Activated B cell treated with CpG ODN at 0.5 μM for 24 hours (primary cell): ENCODE results near the gene GRK1. TPM values are rescaled to one million over a fixed set of nuclear protein-coding genes. Genes with fewer than 3 reads are reported as not detected.
A peak's percentile ranks its signal among the peaks of the same experiment; 100 is the strongest.

Source experiments
- ATAC-seq: fragments of 200-7000 bp; cut with Tn5 transposase; one replicate; pipeline ENCODE4 v1.10.0; 2021; ENCODE audit warnings: low read depth, mild to moderate bottlenecking, moderate library complexity
- CTCF ChIA-PET: fragments of 350-600 bp; sonication (Branson Sonifier 250); formaldehyde crosslinking; loops from one replicate; lab custom pipeline; 2021; ENCODE audit warnings: antibody characterized with exemption; lab: Charles Lee
- POLR2A ChIA-PET: fragments of 350-600 bp; sonication (Branson Sonifier 250); formaldehyde crosslinking; loops from one replicate; lab custom pipeline; 2021; ENCODE audit warnings: antibody characterized with exemption; lab: Charles Lee
- DNase-seq: peaks from one replicate; pipeline ENCODE4 v3.0.0; 2022
- H3K27ac Mint-ChIP-seq: one replicate; pipeline ENCODE4 v1.8.0; 2020; ENCODE audit warnings: mixed read lengths
- H3K27me3 Mint-ChIP-seq: one replicate; pipeline ENCODE4 v1.8.0; 2021; ENCODE audit warnings: mixed read lengths
- H3K36me3 Mint-ChIP-seq: one replicate; pipeline ENCODE4 v1.8.0; 2021; ENCODE audit warnings: low read depth, mixed read lengths
- H3K4me1 Mint-ChIP-seq: one replicate; pipeline ENCODE4 v1.8.0; 2021; ENCODE audit warnings: mixed read lengths
- H3K4me3 Mint-ChIP-seq: one replicate; pipeline ENCODE4 v1.8.0; 2020; ENCODE audit warnings: mild to moderate bottlenecking, mixed read lengths
- H3K9me3 Mint-ChIP-seq: one replicate; pipeline ENCODE4 v1.8.0; 2020; ENCODE audit warnings: mixed read lengths
- CTCF ChIP-seq: fragments of 200-600 bp; IDR thresholded peaks from one replicate; pipeline ENCODE4 v1.8.0; 2022; ENCODE audit warnings: antibody characterized with exemption, mild to moderate bottlenecking
- intact Hi-C: fragments of 100-400 bp; cut with micrococcal nuclease; formaldehyde crosslinking; loops from one replicate; pipeline ENCODE4 v1.15.1; 2024
- total RNA-seq: library from RNA; stranded (reverse); gene quantifications from 2 replicates; pipeline ENCODE4 v1.2.3, GENCODE V29; 2022

GRK1 gene
- total RNA-seq, 1 donor from 2014 or later, result 0.07 TPM

- Mint-ChIP-seq H3K36me3 (no peaks in the 10 kb centered on the region), H3K27ac (no peak overlapping the region), H3K4me3 (no peak overlapping the region), H3K4me1 (no peaks in the 10 kb centered on the region), H3K27me3 (no peaks in the 10 kb centered on the region), H3K9me3 (no peaks in the 10 kb centered on the region)
- POLR2A ChIA-PET, result no interaction called here
- CTCF ChIA-PET, result no interaction called here
- ATAC-seq (no peak), DNase-seq (no peak)
- TF ChIP-seq CTCF, result no peak
- intact Hi-C loops, result no loop called here
Observed at GRCh38 chr13:113655346-113656002, 11.5 kb upstream of the GRK1 start.

GRCh38 chr13:113656003-113656588, 10.9 kb upstream of the GRK1 start:
- TF ChIP-seq CTCF, result no peak
- CTCF ChIA-PET, result no interaction called here
- H3K27me3 Mint-ChIP-seq, result peaks cover 3% of the 10 kb centered on the region
- no peaks in the 10 kb centered on the region for H3K36me3 Mint-ChIP-seq
- intact Hi-C loops, result no loop called here
- H3K4me3 Mint-ChIP-seq, result no peak overlapping the region
- H3K9me3 Mint-ChIP-seq, result peaks cover 5% of the 10 kb centered on the region
- DNase-seq, result peak; percentile 10
- H3K27ac Mint-ChIP-seq, result no peak overlapping the region
- ATAC-seq, result no peak
- POLR2A ChIA-PET, result no interaction called here
- H3K4me1 Mint-ChIP-seq, result no peaks in the 10 kb centered on the region

- Mint-ChIP-seq H3K36me3 (no peaks in the 10 kb centered on the region), H3K27me3 (peaks cover 3% of the 10 kb centered on the region), H3K4me1 (no peaks in the 10 kb centered on the region), H3K27ac (no peak overlapping the region), H3K4me3 (no peak overlapping the region), H3K9me3 (peaks cover 14% of the 10 kb centered on the region)
- ChIA-PET CTCF (no interaction called here), POLR2A (no interaction called here)
- intact Hi-C loops, result no loop called here
- no peak for TF ChIP-seq CTCF
- DNase-seq (peak; percentile 9), ATAC-seq (no peak)
Observed at GRCh38 chr13:113656831-113657671, 10.0 kb upstream of the GRK1 start.

- no peak for ATAC-seq
- Mint-ChIP-seq H3K4me3 (no peak within 1 kb of the TSS), H3K27me3 (peaks cover 3% of the 10 kb centered on the region), H3K36me3 (no peaks in the 10 kb centered on the region), H3K27ac (no peak within 1 kb of the TSS), H3K4me1 (no peaks in the 10 kb centered on the region), H3K9me3 (peaks cover 14% of the 10 kb centered on the region)
- ChIA-PET POLR2A (no interaction called here), CTCF (no interaction called here)
- no peak for TF ChIP-seq CTCF
- intact Hi-C loops, result no loop called here
- no peak for DNase-seq
Observed at GRCh38 chr13:113657851-113658741, 8.9 kb upstream of the GRK1 start, which contains the start of gene ATP4B. Gene ATP4B (minus strand): TSS chr13:113658198. CDS start chr13:113658144, 54 bp downstream.
